ENCODE measurements around the gene C12orf42. TPM values are rescaled to one million over a fixed set of nuclear protein-coding genes. Genes with fewer than 3 reads are reported as not detected.

The C12orf42 gene
- total and polyA plus RNA-seq, 2 donors (not counting 1 experiment from before 2014, with no cell fraction given): 25.6 to 138 TPM

DNA sequence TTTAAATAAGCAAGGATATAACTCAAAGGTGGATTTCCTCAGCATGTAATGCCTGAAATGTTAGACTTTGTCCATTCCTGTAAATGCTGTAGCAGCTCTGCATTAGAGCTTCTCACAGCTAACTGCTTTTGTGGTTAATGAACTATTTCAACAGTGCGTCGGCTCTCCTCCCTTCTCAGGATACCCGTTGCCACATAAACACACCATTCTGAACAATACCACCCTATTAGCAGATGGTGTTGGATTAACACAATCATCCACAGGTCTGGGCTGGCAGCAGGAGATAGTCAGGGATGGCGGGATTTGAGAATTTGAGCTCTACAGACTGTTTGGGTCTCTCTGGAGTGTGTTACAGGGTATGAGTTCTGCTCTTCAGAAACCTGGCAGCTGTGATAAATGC, 33.5 kb upstream of the C12orf42 start:
- ChIA-PET POLR2A (no interaction called here), CTCF (interaction anchor here (1.9 kb wide), 1 partner anchor 19 kb away, joined by 7 read pairs; no protein-coding TSS in a partner anchor)
- Histone ChIP-seq H4K20me1 (ENCODE audit: control insufficient read depth, insufficient read depth, low read length, poor library complexity, severe bottlenecking) (no peaks in the 10 kb centered on the region), H3K9me3 (ENCODE audit: control extremely low read depth in 1 of 3, control insufficient read depth in 2 of 3, insufficient read depth in 1 of 3, low read length in 2 of 3) (peaks cover 0 to 3% (median 0%) of the 10 kb centered on the region in 3 donors), H3K79me2 (ENCODE audit: control insufficient read depth, insufficient read depth, low read length) (no peaks in the 10 kb centered on the region), H3K4me2 (replicated peaks; ENCODE audit: low read depth, low read length, poor library complexity, severe bottlenecking) (no peak overlapping the region), H3K4me3 (ENCODE audit: control extremely low read depth in 1 of 5, extremely low read depth in 1 of 5, insufficient read depth in 1 of 5, low read depth in 2 of 5, low read length in 4 of 5) (no peak overlapping the region), H2AFZ (ENCODE audit: insufficient read depth, low read depth, low read length, poor library complexity, severe bottlenecking) (no peak overlapping the region), H3K9ac (ENCODE audit: low read length) (no peak overlapping the region), H3K36me3 (replicated peaks in 1 of 2; ENCODE audit: control extremely low read depth in 1 of 2, control insufficient read depth in 1 of 2, extremely low read depth in 1 of 2, insufficient read depth in 2 of 2, low read length in 1 of 2) (no peaks in the 10 kb centered on the region), H3K4me1 (ENCODE audit: control insufficient read depth in 2 of 2, insufficient read depth in 2 of 2, low read length in 2 of 2) (peaks cover 0 to 3% of the 10 kb centered on the region in 2 donors), H3K27ac (ENCODE audit: low read length in 2 of 2) (no peak overlapping the region), H3K27me3 (replicated peaks in 1 of 4; ENCODE audit: control extremely low read depth in 1 of 4, control insufficient read depth in 3 of 4, insufficient read depth in 4 of 4, low read length in 3 of 4) (peaks cover 0 to 3% (median 0%) of the 10 kb centered on the region in 4 experiments)
- Mint-ChIP-seq H3K27ac (no peak overlapping the region), H3K4me3 (no peak overlapping the region), H3K4me1 (peaks cover 8% of the 10 kb centered on the region), H3K9me3 (ENCODE audit: insufficient read depth) (no peaks in the 10 kb centered on the region), H3K27me3 (peaks cover 4% of the 10 kb centered on the region)
- no peak for ATAC-seq (ENCODE audit: low read depth)
- no peak for DNase-seq
- TF ChIP-seq, protein P1, sequence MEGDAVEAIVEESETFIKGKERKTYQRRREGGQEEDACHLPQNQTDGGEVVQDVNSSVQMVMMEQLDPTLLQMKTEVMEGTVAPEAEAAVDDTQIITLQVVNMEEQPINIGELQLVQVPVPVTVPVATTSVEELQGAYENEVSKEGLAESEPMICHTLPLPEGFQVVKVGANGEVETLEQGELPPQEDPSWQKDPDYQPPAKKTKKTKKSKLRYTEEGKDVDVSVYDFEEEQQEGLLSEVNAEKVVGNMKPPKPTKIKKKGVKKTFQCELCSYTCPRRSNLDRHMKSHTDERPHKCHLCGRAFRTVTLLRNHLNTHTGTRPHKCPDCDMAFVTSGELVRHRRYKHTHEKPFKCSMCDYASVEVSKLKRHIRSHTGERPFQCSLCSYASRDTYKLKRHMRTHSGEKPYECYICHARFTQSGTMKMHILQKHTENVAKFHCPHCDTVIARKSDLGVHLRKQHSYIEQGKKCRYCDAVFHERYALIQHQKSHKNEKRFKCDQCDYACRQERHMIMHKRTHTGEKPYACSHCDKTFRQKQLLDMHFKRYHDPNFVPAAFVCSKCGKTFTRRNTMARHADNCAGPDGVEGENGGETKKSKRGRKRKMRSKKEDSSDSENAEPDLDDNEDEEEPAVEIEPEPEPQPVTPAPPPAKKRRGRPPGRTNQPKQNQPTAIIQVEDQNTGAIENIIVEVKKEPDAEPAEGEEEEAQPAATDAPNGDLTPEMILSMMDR (IDR thresholded peaks at IDR 0.05): no peak
- TF ChIP-seq EZH2 (IDR thresholded peaks at IDR 0.05; ENCODE audit: borderline replicate concordance, insufficient read depth, low read depth, low read length, poor library complexity, severe bottlenecking): no peak
- intact Hi-C loops (cut with micrococcal nuclease): no loop called here
- 67% methylated on average over 1 of the region's 4 CpGs for WGBS (ENCODE audit: insufficient coverage)

DNA sequence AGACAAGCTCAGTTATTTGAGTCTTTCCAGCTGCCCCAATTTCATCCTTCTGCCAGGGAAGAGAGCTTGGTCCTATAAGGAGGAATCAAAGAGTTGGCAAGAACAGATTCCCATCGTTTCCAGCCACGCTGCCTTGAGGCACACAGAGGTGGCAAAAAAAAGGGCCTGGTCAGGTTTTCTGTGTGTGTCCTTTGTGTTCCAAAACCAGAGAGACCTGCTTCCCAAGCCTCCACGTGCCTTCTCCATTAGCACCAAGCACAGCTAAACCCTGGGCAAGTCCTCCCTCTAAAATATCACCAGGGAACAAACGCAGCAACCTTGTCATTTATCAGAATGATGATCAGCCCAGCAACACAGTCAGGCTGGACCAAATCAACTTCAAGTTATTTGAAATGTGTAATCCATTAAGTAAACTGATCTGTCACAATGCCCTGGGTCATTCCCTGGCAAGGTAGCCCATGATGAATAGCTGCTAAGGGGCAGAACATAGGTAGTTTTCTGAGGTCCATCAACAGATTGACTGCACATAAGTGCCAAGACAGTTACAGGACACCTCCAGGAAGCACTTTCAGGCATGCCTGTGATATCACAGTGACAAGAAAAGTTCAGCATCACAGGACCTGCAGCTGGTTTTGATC, 28.6 kb upstream of the C12orf42 start:
- no peak overlapping the region for H3K27ac ChIP-seq (ENCODE audit: low read length in 2 of 2)
- peaks cover 0 to 3% (median 0%) of the 10 kb centered on the region in 4 experiments for H3K27me3 ChIP-seq (replicated peaks in 1 of 4; ENCODE audit: control extremely low read depth in 1 of 4, control insufficient read depth in 3 of 4, insufficient read depth in 4 of 4, low read length in 3 of 4)
- H3K4me2 ChIP-seq (replicated peaks; ENCODE audit: low read depth, low read length, poor library complexity, severe bottlenecking): no peak overlapping the region
- WGBS (ENCODE audit: insufficient coverage): 89% methylated on average over 3 of the region's 4 CpGs
- no peak overlapping the region for H3K27ac Mint-ChIP-seq
- POLR2A ChIA-PET: no interaction called here
- peaks cover 0 to under 1% (median 0%) of the 10 kb centered on the region in 3 donors for H3K9me3 ChIP-seq (ENCODE audit: control extremely low read depth in 1 of 3, control insufficient read depth in 2 of 3, insufficient read depth in 1 of 3, low read length in 2 of 3)
- peaks cover 4% of the 10 kb centered on the region for H3K9me3 Mint-ChIP-seq (ENCODE audit: insufficient read depth)
- H3K4me3 ChIP-seq (ENCODE audit: control extremely low read depth in 1 of 5, extremely low read depth in 1 of 5, insufficient read depth in 1 of 5, low read depth in 2 of 5, low read length in 4 of 5): no peak overlapping the region
- no peak overlapping the region for H3K4me3 Mint-ChIP-seq
- no peak overlapping the region for H3K9ac ChIP-seq (ENCODE audit: low read length)
- intact Hi-C loops (cut with micrococcal nuclease): no loop called here
- peaks cover under 1% of the 10 kb centered on the region for H3K4me1 Mint-ChIP-seq
- no peaks in the 10 kb centered on the region for H3K79me2 ChIP-seq (ENCODE audit: control insufficient read depth, insufficient read depth, low read length)
- H2AFZ ChIP-seq (ENCODE audit: insufficient read depth, low read depth, low read length, poor library complexity, severe bottlenecking): no peak overlapping the region
- no peaks in the 10 kb centered on the region for H3K4me1 ChIP-seq (ENCODE audit: control insufficient read depth in 2 of 2, insufficient read depth in 2 of 2, low read length in 2 of 2)
- TF ChIP-seq, protein P1 (IDR thresholded peaks at IDR 0.05): no peak
- TF ChIP-seq EZH2 (IDR thresholded peaks at IDR 0.05; ENCODE audit: borderline replicate concordance, insufficient read depth, low read depth, low read length, poor library complexity, severe bottlenecking): no peak
- H4K20me1 ChIP-seq (ENCODE audit: control insufficient read depth, insufficient read depth, low read length, poor library complexity, severe bottlenecking): no peaks in the 10 kb centered on the region
- no peak for ATAC-seq (ENCODE audit: low read depth)
- no peaks in the 10 kb centered on the region for H3K36me3 ChIP-seq (replicated peaks in 1 of 2; ENCODE audit: control extremely low read depth in 1 of 2, control insufficient read depth in 1 of 2, extremely low read depth in 1 of 2, insufficient read depth in 2 of 2, low read length in 1 of 2)
- CTCF ChIA-PET: interaction anchor here (1.5 to 2.0 kb wide), 3 partner anchors 20 to 576 kb away, joined by 4 to 12 read pairs (median 10); no protein-coding TSS in a partner anchor
- peaks cover 3% of the 10 kb centered on the region for H3K27me3 Mint-ChIP-seq
- no peak for DNase-seq
